GM12801 (cell line): ENCODE measurements around the gene CHN1.

ENCODE experiments used
- TF ChIP-seq, protein P1 (sequence below): IDR thresholded peaks from one replicate; pipeline ENCODE4 v1.5.1; 2011; ENCODE audit warnings: control low read depth; ENCODE audit not compliant: insufficient read length; ENCODE audit errors: extremely low read depth

CHN1 gene

DNA sequence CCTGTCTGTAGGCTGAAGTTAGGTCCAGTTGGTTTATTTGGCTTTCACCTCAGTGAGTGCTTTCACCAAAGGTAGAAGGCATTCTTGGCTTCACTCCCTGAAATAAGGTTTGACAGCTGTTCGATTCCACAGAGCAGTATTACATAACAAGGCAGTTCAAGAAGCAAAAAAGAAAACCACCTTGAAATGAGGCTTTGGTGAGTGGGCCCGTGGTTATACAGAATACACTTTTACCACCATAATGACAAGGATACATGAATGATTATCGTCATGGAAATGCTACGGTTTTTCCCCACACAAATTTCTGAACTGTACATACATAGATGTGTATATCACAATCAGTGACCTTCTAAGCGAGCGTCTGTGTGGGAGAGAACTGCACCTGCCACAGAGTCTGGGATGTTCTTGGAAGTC is 160.9 kb downstream of the CHN1 start:
- TF ChIP-seq, protein P1, sequence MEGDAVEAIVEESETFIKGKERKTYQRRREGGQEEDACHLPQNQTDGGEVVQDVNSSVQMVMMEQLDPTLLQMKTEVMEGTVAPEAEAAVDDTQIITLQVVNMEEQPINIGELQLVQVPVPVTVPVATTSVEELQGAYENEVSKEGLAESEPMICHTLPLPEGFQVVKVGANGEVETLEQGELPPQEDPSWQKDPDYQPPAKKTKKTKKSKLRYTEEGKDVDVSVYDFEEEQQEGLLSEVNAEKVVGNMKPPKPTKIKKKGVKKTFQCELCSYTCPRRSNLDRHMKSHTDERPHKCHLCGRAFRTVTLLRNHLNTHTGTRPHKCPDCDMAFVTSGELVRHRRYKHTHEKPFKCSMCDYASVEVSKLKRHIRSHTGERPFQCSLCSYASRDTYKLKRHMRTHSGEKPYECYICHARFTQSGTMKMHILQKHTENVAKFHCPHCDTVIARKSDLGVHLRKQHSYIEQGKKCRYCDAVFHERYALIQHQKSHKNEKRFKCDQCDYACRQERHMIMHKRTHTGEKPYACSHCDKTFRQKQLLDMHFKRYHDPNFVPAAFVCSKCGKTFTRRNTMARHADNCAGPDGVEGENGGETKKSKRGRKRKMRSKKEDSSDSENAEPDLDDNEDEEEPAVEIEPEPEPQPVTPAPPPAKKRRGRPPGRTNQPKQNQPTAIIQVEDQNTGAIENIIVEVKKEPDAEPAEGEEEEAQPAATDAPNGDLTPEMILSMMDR, result no peak

DNA sequence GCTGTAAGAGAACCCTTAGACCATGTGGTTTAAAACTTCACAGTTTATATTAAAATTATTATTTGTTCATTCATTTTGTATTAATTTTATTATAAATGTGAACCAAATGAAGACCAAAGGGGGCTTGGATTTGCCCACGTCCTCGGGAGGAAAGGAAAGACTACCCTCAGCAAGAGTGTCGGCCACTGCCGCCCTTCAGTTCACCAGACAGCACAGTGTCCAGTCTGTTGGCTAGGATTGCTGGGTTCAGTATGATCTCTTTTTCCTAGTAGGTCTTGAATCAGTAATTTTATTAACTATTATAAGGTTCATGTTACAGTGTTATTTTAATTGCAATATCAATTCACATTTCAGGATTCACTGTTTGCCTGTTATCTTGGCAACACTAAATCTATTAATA is 162.7 kb downstream of the CHN1 start:
- TF ChIP-seq, protein P1, result no peak

DNA sequence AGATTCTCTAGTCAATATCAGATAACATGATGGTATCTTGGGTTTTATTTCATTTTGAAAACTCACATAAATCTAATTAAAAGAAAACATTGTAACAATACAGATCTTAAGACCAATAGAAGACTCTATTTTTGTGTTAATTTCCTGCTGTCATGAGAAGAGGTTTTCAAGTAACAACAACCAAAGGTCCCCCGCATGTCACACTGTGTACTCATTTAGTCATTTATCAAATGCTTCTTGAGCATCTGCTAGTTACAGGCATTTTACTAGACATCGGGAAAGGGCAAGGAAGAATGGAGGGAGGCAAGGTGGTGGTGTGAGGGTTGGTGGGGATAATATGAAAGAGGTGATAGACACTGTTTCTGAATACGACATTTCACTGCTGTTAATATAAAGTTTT is 163.2 kb downstream of the CHN1 start:
- TF ChIP-seq, protein P1, result no peak

DNA sequence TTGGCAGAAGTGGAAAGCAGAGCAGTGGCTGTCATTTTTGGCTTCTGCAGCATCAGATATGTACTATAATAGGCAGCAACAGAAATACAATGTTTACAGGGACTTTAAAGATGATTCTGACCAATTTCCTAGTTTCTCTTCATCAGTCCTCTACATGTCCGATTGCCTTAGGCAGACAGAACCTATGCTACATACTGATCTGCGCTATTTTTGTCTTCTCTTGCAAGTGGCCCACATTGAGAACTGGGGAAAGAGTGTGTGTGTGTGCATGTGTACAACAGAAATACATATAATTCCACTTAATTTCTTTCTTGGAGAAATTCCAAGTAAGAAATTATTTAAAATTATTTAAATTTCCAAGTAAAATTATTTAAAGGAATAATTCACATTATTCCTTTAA is 163.8 kb downstream of the CHN1 start:
- TF ChIP-seq, protein P1, result no peak

DNA sequence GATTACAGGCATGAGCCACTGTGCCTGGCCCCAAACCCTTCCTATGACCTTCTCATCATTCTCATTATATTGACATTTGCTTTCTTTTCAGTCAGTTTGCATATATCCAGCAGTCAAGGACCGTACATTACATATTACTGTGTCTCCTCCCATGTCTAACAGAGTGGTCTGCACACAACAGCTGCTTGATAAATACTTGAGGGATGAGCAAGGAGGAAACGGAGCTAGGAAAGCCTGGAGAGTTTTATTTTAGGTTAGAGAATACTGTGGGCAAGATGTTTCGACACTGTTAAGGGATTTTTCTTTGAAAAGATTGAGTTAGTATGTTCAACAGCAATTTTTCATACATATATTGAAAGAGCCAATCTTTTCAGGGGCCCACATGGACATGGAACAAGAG is 164.7 kb downstream of the CHN1 start:
- TF ChIP-seq, protein P1, result no peak

DNA sequence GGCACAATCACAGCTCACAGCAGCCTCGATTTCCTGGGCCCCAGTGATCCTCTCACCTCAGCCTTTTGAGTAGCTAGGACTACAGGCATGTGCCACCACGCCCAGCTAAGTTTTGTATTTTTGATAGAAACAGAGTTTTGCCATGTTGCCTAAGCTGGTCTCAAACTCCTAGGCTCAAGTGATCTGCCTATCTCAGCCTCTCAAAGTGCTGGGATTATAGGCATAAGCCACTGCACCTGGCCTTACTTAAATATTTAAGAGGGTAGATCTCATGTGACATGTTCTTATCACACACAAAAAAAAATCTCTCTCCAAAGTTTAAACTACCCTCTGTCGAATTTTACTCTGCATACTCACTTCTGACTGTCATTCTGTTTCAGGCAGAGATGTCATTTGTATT is 165.5 kb downstream of the CHN1 start:
- TF ChIP-seq, protein P1, result no peak

DNA sequence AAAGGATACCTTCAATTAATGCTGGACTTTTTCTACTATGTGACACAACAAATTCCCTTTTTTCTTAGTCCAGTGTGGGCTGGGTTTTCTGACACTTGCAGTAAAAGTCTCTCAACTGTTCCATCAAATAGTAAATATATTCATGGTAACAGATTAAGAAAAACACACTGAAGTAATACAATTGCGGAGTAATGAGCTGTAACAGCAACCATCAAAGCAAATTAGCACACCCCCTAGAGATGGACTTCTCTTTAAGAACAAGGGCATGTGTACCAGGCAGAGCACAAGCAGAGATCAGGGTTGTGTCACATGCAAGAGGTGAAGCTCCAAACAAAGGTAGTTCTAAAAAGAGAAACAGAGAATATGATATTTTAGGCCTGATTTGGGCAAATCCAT is 168.2 kb downstream of the CHN1 start:
- TF ChIP-seq, protein P1, result no peak
